Thoracic aorta endothelial cell (primary cell): ENCODE data around the gene GPR37. TPM values are rescaled to one million over a fixed set of nuclear protein-coding genes. Genes with fewer than 3 reads are reported as not detected.

Experiments used
- total RNA-seq: library from RNA; depleted of rRNA; stranded (reverse); fragments of >200 nt; gene quantifications from 2 replicates; pipeline ENCODE4 v1.2.3, GENCODE V29; 2012

Gene GPR37, protein sequence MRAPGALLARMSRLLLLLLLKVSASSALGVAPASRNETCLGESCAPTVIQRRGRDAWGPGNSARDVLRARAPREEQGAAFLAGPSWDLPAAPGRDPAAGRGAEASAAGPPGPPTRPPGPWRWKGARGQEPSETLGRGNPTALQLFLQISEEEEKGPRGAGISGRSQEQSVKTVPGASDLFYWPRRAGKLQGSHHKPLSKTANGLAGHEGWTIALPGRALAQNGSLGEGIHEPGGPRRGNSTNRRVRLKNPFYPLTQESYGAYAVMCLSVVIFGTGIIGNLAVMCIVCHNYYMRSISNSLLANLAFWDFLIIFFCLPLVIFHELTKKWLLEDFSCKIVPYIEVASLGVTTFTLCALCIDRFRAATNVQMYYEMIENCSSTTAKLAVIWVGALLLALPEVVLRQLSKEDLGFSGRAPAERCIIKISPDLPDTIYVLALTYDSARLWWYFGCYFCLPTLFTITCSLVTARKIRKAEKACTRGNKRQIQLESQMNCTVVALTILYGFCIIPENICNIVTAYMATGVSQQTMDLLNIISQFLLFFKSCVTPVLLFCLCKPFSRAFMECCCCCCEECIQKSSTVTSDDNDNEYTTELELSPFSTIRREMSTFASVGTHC
- total RNA-seq = 4.1 and 8.0 TPM in 2 replicates

DNA sequence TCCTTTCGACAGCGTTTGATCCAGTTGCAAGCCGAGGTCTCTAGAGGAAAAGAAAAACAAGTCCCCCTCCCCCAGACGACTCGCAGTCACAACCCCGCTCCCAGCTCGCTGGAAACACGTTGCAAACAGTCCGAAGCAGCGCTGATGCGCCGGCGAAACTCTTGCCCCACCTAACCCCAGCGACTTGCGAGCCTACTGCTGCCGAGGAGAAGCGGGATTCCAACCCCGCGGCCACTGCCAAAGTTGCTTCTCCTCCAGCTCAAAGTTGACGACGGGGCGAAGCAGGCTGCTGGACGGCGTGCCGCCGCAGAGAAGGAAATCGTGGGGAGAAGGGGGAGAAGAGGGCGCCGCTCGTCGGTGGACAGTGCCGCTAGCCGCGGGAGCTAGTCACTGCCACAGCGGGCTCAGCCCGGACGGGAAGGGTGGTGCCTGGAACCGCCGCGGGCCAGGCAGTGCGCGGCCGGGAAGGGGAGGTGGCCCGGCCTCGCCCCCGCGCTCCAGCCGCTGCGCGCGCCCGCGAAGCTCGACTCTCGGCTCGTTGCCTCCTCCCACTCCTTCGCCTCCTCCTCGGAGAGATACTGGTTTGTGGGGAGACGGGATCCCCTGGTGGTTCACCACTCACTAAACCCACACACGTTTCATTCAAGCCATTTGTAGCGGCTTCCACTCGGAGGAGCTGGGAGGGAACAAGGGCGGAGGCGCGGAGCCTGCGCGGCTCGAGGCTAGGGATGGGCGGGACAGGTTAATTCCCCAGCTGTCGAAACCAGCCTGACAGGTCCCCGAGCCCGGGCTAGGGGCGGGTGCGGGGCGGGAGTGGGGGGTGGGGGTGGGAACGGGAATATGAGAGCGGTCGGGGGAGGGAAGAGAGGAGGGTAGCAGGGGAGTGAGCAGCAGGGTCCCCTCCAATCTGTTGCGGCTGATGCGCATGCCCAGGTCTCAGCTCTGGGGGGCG is at the start of gene GPR37:
TSS of gene GPR37 (minus strand) at position 392 of the 952 bp plus-strand sequence. CDS start 816 bp downstream, outside the sequence.

Other genes starting within 250 kb of the GPR37 start
- gene POT1, start 164.0 kb upstream of the GPR37 start, total RNA-seq = 38.3 and 52.2 TPM in 2 replicates